SK-N-SH treated with all-trans-retinoic acid at 6 μM for 48 hours (cell line): ENCODE measurements around the gene KLHL17.

Source experiments
- ARNTL ChIP-seq: fragments of 450-650 bp; formaldehyde crosslinking; IDR thresholded peaks from 2 replicates; pipeline ENCODE4 v1.5.0; 2020; ENCODE audit warnings: low read depth, mild to moderate bottlenecking, moderate library complexity, borderline replicate concordance
- ESRRG ChIP-seq: fragments of 250-450 bp; sonication (Bioruptor Pico); IDR thresholded peaks from 2 replicates; pipeline ENCODE4 v1.6.1; 2021; ENCODE audit warnings: mild to moderate bottlenecking
- GLIS3 ChIP-seq: fragments of 250-450 bp; sonication (Bioruptor Pico); IDR thresholded peaks from 2 replicates; pipeline ENCODE4 v1.5.0; 2020; ENCODE audit warnings: mild to moderate bottlenecking, moderate library complexity
- ISL1 ChIP-seq: fragments of 250-450 bp; sonication (Bioruptor Pico); IDR thresholded peaks from 2 replicates; pipeline ENCODE4 v2.1.2; 2022; ENCODE audit warnings: mild to moderate bottlenecking, moderate library complexity
- RARB ChIP-seq: fragments of 250-450 bp; sonication (Bioruptor Pico); IDR thresholded peaks from 2 replicates; pipeline ENCODE4 v1.8.0; 2021; ENCODE audit warnings: mild to moderate bottlenecking, moderate library complexity
- SNAI2 ChIP-seq: fragments of 250-450 bp; sonication (Bioruptor Pico); IDR thresholded peaks from 2 replicates; pipeline ENCODE4 v1.5.0; 2020; ENCODE audit warnings: mild to moderate bottlenecking, moderate library complexity
- TCF4 ChIP-seq: fragments of 250-450 bp; sonication (Bioruptor Pico); IDR thresholded peaks from 2 replicates; pipeline ENCODE4 v1.8.0; 2021; ENCODE audit warnings: mild to moderate bottlenecking, moderate library complexity, borderline replicate concordance
- ZFP3 ChIP-seq: fragments of 250-450 bp; sonication (Bioruptor Pico); IDR thresholded peaks from 2 replicates; pipeline ENCODE4 v1.5.0; 2020; ENCODE audit warnings: mild to moderate bottlenecking, moderate library complexity
- ZNF70 ChIP-seq: fragments of 450-650 bp; formaldehyde crosslinking; IDR thresholded peaks from 2 replicates; pipeline ENCODE4 v1.5.0; 2020; ENCODE audit warnings: mild to moderate bottlenecking, moderate library complexity
- TF ChIP-seq, protein P1 (sequence below): fragments of 250-450 bp; sonication (Bioruptor Pico); IDR thresholded peaks from 2 replicates; pipeline ENCODE4 v1.8.0; 2020; ENCODE audit warnings: mild to moderate bottlenecking, moderate library complexity, borderline replicate concordance
- TF ChIP-seq, protein P2 (sequence below): fragments of 250-450 bp; sonication (Bioruptor Pico); IDR thresholded peaks from 2 replicates; pipeline ENCODE4 v1.5.0; 2020; ENCODE audit warnings: mild to moderate bottlenecking, moderate library complexity
- TF ChIP-seq, protein P3 (sequence below): fragments of 250-450 bp; sonication (Bioruptor Pico); IDR thresholded peaks from 2 replicates; pipeline ENCODE4 v1.5.1; 2021; ENCODE audit warnings: mild to moderate bottlenecking, moderate library complexity

DNA sequence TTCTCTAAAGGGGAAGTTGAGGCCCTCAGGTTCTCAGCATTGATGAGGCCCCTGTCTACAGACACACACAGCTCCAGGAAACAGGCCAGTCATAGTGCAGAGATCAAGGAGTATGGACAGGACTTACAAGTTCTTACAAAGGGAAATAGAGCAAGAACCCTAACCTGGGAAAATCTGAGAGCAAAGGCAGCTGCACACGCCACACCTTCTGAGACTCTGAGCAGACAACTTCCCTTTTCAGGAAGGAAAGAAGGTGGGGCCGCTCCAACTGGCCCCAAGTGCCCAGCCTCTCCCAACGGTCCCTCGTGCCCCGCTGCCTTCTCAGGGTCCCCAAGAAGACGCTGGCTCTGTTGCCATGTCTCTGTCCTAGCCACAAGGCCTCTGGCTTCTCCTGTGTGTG, 4.9 kb upstream of the KLHL17 start:
- TF ChIP-seq ZNF70 (CRISPR knock-in tag) (no peak), ESRRG (no peak), RARB (CRISPR knock-in tag) (no peak), TCF4 (CRISPR knock-in tag) (no peak), ZFP3 (CRISPR knock-in tag) (no peak), ISL1 (CRISPR knock-in tag) (no peak), ARNTL (CRISPR knock-in tag) (no peak), GLIS3 (CRISPR knock-in tag) (no peak), SNAI2 (CRISPR knock-in tag) (no peak)
- TF ChIP-seq, protein P1, sequence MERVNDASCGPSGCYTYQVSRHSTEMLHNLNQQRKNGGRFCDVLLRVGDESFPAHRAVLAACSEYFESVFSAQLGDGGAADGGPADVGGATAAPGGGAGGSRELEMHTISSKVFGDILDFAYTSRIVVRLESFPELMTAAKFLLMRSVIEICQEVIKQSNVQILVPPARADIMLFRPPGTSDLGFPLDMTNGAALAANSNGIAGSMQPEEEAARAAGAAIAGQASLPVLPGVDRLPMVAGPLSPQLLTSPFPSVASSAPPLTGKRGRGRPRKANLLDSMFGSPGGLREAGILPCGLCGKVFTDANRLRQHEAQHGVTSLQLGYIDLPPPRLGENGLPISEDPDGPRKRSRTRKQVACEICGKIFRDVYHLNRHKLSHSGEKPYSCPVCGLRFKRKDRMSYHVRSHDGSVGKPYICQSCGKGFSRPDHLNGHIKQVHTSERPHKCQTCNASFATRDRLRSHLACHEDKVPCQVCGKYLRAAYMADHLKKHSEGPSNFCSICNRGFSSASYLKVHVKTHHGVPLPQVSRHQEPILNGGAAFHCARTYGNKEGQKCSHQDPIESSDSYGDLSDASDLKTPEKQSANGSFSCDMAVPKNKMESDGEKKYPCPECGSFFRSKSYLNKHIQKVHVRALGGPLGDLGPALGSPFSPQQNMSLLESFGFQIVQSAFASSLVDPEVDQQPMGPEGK (CRISPR knock-in tag) = no peak
- TF ChIP-seq, protein P2, sequence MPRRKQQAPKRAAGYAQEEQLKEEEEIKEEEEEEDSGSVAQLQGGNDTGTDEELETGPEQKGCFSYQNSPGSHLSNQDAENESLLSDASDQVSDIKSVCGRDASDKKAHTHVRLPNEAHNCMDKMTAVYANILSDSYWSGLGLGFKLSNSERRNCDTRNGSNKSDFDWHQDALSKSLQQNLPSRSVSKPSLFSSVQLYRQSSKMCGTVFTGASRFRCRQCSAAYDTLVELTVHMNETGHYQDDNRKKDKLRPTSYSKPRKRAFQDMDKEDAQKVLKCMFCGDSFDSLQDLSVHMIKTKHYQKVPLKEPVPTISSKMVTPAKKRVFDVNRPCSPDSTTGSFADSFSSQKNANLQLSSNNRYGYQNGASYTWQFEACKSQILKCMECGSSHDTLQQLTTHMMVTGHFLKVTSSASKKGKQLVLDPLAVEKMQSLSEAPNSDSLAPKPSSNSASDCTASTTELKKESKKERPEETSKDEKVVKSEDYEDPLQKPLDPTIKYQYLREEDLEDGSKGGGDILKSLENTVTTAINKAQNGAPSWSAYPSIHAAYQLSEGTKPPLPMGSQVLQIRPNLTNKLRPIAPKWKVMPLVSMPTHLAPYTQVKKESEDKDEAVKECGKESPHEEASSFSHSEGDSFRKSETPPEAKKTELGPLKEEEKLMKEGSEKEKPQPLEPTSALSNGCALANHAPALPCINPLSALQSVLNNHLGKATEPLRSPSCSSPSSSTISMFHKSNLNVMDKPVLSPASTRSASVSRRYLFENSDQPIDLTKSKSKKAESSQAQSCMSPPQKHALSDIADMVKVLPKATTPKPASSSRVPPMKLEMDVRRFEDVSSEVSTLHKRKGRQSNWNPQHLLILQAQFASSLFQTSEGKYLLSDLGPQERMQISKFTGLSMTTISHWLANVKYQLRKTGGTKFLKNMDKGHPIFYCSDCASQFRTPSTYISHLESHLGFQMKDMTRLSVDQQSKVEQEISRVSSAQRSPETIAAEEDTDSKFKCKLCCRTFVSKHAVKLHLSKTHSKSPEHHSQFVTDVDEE (CRISPR knock-in tag) = no peak
- TF ChIP-seq, protein P3, sequence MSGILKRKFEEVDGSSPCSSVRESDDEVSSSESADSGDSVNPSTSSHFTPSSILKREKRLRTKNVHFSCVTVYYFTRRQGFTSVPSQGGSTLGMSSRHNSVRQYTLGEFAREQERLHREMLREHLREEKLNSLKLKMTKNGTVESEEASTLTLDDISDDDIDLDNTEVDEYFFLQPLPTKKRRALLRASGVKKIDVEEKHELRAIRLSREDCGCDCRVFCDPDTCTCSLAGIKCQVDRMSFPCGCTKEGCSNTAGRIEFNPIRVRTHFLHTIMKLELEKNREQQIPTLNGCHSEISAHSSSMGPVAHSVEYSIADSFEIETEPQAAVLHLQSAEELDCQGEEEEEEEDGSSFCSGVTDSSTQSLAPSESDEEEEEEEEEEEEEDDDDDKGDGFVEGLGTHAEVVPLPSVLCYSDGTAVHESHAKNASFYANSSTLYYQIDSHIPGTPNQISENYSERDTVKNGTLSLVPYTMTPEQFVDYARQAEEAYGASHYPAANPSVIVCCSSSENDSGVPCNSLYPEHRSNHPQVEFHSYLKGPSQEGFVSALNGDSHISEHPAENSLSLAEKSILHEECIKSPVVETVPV (CRISPR knock-in tag) = no peak
